ENCODE measurements around the gene LYSMD1.

Gene LYSMD1

GRCh38 chr1:151147132-151147503 lies 18.6 kb downstream of the LYSMD1 start:
- no peaks in the 10 kb centered on the region for H3K9me3 ChIP-seq (replicated peaks; ENCODE audit: insufficient read depth, low read length)
- peaks cover 15% of the 10 kb centered on the region for H3K27me3 ChIP-seq (replicated peaks; ENCODE audit: insufficient read depth, low read length)
- H3K27ac ChIP-seq (ENCODE audit: low read length), result no peak overlapping the region
- no peaks in the 10 kb centered on the region for H3K79me2 ChIP-seq (ENCODE audit: low read length)
- H2AFZ ChIP-seq (ENCODE audit: low read length), result peak overlapping the region; percentile 99
- H3F3A ChIP-seq (ENCODE audit: insufficient read depth, low read length), result no peaks in the 10 kb centered on the region
- H3K9ac ChIP-seq (ENCODE audit: low read length), result peak overlapping the region; percentile 56; the same call in 1 of the 2 replicates
- H3K9me2 ChIP-seq (replicated peaks; ENCODE audit: insufficient read depth, low read length), result no peaks in the 10 kb centered on the region
- H3K4me1 ChIP-seq (ENCODE audit: low read length), result peaks cover 8% of the 10 kb centered on the region; the same call in 1 of the 2 replicates
- DNase-seq, result no peak
- TF ChIP-seq, protein P1, sequence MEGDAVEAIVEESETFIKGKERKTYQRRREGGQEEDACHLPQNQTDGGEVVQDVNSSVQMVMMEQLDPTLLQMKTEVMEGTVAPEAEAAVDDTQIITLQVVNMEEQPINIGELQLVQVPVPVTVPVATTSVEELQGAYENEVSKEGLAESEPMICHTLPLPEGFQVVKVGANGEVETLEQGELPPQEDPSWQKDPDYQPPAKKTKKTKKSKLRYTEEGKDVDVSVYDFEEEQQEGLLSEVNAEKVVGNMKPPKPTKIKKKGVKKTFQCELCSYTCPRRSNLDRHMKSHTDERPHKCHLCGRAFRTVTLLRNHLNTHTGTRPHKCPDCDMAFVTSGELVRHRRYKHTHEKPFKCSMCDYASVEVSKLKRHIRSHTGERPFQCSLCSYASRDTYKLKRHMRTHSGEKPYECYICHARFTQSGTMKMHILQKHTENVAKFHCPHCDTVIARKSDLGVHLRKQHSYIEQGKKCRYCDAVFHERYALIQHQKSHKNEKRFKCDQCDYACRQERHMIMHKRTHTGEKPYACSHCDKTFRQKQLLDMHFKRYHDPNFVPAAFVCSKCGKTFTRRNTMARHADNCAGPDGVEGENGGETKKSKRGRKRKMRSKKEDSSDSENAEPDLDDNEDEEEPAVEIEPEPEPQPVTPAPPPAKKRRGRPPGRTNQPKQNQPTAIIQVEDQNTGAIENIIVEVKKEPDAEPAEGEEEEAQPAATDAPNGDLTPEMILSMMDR (IDR thresholded peaks at IDR 0.05; ENCODE audit: low read length), result no peak
- H3K36me3 ChIP-seq (replicated peaks; ENCODE audit: insufficient read depth, low read length), result no peaks in the 10 kb centered on the region
- H4K20me1 ChIP-seq (ENCODE audit: insufficient read depth, low read length), result no peaks in the 10 kb centered on the region
- H3K4me2 ChIP-seq (ENCODE audit: low read depth, low read length), result peak overlapping the region; percentile 100
- peak overlapping the region; percentile 96 for H3K4me3 ChIP-seq (ENCODE audit: low read length)

GRCh38 chr1:151146412-151147131 lies 19.1 kb downstream of the LYSMD1 start, which contains the start of gene SEMA6C:
Gene SEMA6C (minus strand): TSS chr1:151146631. CDS start chr1:151142621, 4,010 bp downstream.
- peak; percentile 92 for DNase-seq
- Histone ChIP-seq H3K9ac (ENCODE audit: low read length) (peak within 1 kb of the TSS; percentile 56; the same call in 1 of the 2 replicates), H3K4me1 (ENCODE audit: low read length) (peaks cover 8% of the 10 kb centered on the region; the same call in 1 of the 2 replicates), H3K4me3 (ENCODE audit: low read length) (peak within 1 kb of the TSS; percentile 96), H3K79me2 (ENCODE audit: low read length) (no peaks in the 10 kb centered on the region), H3K27ac (ENCODE audit: low read length) (no peak within 1 kb of the TSS), H3K27me3 (replicated peaks; ENCODE audit: insufficient read depth, low read length) (peaks cover 15% of the 10 kb centered on the region), H3K9me3 (replicated peaks; ENCODE audit: insufficient read depth, low read length) (no peaks in the 10 kb centered on the region), H4K20me1 (ENCODE audit: insufficient read depth, low read length) (no peaks in the 10 kb centered on the region), H3K36me3 (replicated peaks; ENCODE audit: insufficient read depth, low read length) (no peaks in the 10 kb centered on the region), H2AFZ (ENCODE audit: low read length) (peak within 1 kb of the TSS; percentile 99), H3F3A (ENCODE audit: insufficient read depth, low read length) (no peaks in the 10 kb centered on the region), H3K9me2 (replicated peaks; ENCODE audit: insufficient read depth, low read length) (no peaks in the 10 kb centered on the region), H3K4me2 (ENCODE audit: low read depth, low read length) (peak within 1 kb of the TSS; percentile 100)
- TF ChIP-seq EZH2phosphoT487 (IDR thresholded peaks at IDR 0.05; ENCODE audit: low read length), result no peak
- no peak for TF ChIP-seq EZH2 (optimal IDR thresholded peaks at IDR 0.05; ENCODE audit: low read depth, low read length)

DNA sequence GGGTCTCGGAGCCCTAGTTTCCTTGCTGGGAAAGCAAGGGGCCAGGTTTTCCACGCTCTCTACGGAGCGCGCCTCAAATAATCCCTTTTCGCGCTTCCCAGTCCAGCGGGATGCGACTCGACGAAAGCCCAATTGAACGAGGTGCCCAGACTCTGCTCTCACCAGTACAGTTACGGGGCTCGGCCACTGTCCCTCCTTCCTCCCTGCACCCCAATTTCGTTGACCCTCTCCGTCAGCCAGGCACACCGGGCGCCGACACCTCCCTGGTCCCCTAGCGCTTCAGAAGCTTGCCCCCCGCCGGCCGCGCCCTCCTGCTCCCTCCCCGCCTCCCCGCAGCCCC lies 19.7 kb downstream of the LYSMD1 start:
- Histone ChIP-seq H4K20me1 (ENCODE audit: insufficient read depth, low read length) (no peaks in the 10 kb centered on the region), H3K27ac (ENCODE audit: low read length) (no peak overlapping the region), H3K9me2 (replicated peaks; ENCODE audit: insufficient read depth, low read length) (no peaks in the 10 kb centered on the region), H3K9ac (ENCODE audit: low read length) (peak overlapping the region; percentile 56; the same call in 1 of the 2 replicates), H3F3A (ENCODE audit: insufficient read depth, low read length) (no peaks in the 10 kb centered on the region), H3K4me1 (ENCODE audit: low read length) (peaks cover 8% of the 10 kb centered on the region; the same call in 1 of the 2 replicates), H3K36me3 (replicated peaks; ENCODE audit: insufficient read depth, low read length) (no peaks in the 10 kb centered on the region), H3K4me2 (ENCODE audit: low read depth, low read length) (peak overlapping the region; percentile 100), H3K27me3 (replicated peaks; ENCODE audit: insufficient read depth, low read length) (peaks cover 15% of the 10 kb centered on the region), H3K79me2 (ENCODE audit: low read length) (no peaks in the 10 kb centered on the region), H3K9me3 (replicated peaks; ENCODE audit: insufficient read depth, low read length) (no peaks in the 10 kb centered on the region), H3K4me3 (ENCODE audit: low read length) (peak overlapping the region; percentile 96), H2AFZ (ENCODE audit: low read length) (peak overlapping the region; percentile 99)
- DNase-seq, result no peak
- TF ChIP-seq, protein P1 (IDR thresholded peaks at IDR 0.05; ENCODE audit: low read length), result no peak
- TF ChIP-seq EZH2phosphoT487 (IDR thresholded peaks at IDR 0.05; ENCODE audit: low read length), result no peak
- no peak for TF ChIP-seq EZH2 (optimal IDR thresholded peaks at IDR 0.05; ENCODE audit: low read depth, low read length)
